Nephron progenitor cell (in vitro differentiated cells): ENCODE measurements around the gene SMPD3.

ENCODE experiments used
- DNase-seq: peaks from one replicate; pipeline ENCODE4 v3.0.0; 2021
- H3K27ac Mint-ChIP-seq: 2 replicates; pipeline ENCODE4 v1.8.0; 2021; ENCODE audit warnings: mild to moderate bottlenecking, moderate library complexity, mixed read lengths
- H3K27me3 Mint-ChIP-seq: 2 replicates; pipeline ENCODE4 v1.8.0; 2021; ENCODE audit warnings: mild to moderate bottlenecking, low read depth, mixed read lengths; ENCODE audit not compliant: poor library complexity
- H3K36me3 Mint-ChIP-seq: 2 replicates; pipeline ENCODE4 v1.8.0; 2021; ENCODE audit warnings: low read depth, mixed read lengths
- H3K4me1 Mint-ChIP-seq: 2 replicates; pipeline ENCODE4 v1.8.0; 2021; ENCODE audit warnings: mixed read lengths
- H3K4me3 Mint-ChIP-seq: 2 replicates; pipeline ENCODE4 v1.8.0; 2021; ENCODE audit warnings: mild to moderate bottlenecking, moderate library complexity, mixed read lengths
- H3K9me3 Mint-ChIP-seq: 2 replicates; pipeline ENCODE4 v1.8.0; 2021; ENCODE audit warnings: mild to moderate bottlenecking, moderate library complexity, mixed read lengths
- TF ChIP-seq, protein P1 (sequence below): fragments of 200-600 bp; sonication (generic); IDR thresholded peaks from 2 replicates; pipeline ENCODE4 v1.5.0; 2021; ENCODE audit warnings: antibody characterized with exemption

Gene SMPD3

GRCh38 chr16:68400083-68400923 is 48.0 kb downstream of the SMPD3 start:
- TF ChIP-seq, protein P1, sequence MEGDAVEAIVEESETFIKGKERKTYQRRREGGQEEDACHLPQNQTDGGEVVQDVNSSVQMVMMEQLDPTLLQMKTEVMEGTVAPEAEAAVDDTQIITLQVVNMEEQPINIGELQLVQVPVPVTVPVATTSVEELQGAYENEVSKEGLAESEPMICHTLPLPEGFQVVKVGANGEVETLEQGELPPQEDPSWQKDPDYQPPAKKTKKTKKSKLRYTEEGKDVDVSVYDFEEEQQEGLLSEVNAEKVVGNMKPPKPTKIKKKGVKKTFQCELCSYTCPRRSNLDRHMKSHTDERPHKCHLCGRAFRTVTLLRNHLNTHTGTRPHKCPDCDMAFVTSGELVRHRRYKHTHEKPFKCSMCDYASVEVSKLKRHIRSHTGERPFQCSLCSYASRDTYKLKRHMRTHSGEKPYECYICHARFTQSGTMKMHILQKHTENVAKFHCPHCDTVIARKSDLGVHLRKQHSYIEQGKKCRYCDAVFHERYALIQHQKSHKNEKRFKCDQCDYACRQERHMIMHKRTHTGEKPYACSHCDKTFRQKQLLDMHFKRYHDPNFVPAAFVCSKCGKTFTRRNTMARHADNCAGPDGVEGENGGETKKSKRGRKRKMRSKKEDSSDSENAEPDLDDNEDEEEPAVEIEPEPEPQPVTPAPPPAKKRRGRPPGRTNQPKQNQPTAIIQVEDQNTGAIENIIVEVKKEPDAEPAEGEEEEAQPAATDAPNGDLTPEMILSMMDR, result no peak
- Mint-ChIP-seq H3K4me3 (no peak overlapping the region), H3K4me1 (peaks cover 29% of the 10 kb centered on the region), H3K27me3 (no peaks in the 10 kb centered on the region), H3K27ac (no peak overlapping the region), H3K36me3 (no peaks in the 10 kb centered on the region), H3K9me3 (no peaks in the 10 kb centered on the region)
- DNase-seq, result no peak

DNA sequence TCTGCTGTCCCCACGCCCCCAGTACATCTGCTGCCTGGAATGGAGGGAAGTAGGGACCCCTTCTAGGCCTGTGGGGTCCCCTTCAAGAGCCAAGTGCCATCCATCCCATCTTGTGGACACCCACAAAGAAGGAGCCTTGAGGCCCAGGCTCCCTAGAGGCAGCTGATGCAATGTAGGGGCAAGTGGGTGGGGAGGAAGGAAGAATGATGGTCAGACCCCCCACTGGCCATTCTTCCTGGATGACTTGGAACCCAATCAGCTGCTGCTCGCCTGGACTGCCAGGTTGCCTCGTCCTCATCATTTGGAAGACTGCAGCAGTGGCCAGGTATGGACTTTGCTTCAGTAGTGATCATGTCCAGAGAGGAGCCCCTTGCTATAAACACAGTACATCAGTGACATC is 48.9 kb downstream of the SMPD3 start:
- H3K4me1 Mint-ChIP-seq, result peaks cover 36% of the 10 kb centered on the region
- TF ChIP-seq, protein P1, result no peak
- DNase-seq, result no peak

DNA sequence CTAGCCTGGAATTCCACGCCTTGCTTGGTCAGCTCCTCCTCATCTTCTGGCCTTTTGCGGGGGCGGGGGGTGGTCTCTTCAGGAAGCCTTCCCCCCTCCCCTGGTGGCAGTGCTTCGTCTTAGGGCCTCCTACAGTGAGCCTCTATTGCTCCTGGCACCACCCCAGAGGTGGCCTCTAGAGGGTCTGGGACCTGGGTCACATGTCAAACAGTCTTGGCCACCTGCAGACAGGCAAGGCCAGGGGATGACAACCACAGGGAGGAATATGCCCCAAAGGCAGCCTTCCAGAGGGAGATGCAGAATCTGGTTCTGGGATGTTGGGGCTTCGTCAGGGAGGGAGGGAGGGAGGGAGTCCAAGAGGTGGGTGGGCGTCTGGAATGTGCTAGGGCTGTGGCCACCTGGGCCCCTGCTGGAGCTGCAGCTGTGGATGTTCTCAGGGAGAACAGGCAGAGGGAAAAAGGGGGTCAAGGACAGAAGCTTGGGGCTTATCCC is 50.6 kb downstream of the SMPD3 start:
- Mint-ChIP-seq H3K9me3 (no peaks in the 10 kb centered on the region), H3K27ac (no peak overlapping the region), H3K4me1 (peaks cover 36% of the 10 kb centered on the region), H3K4me3 (no peak overlapping the region), H3K36me3 (no peaks in the 10 kb centered on the region), H3K27me3 (peaks cover 5% of the 10 kb centered on the region)
- DNase-seq, result no peak
- TF ChIP-seq, protein P1, result no peak

More for the DNA sequence above, 48.9 kb downstream of the SMPD3 start:
- no peaks in the 10 kb centered on the region for H3K36me3 Mint-ChIP-seq
- no peak overlapping the region for H3K4me3 Mint-ChIP-seq
- H3K27ac Mint-ChIP-seq, result no peak overlapping the region
- H3K9me3 Mint-ChIP-seq, result no peaks in the 10 kb centered on the region
- H3K27me3 Mint-ChIP-seq, result no peaks in the 10 kb centered on the region

DNA sequence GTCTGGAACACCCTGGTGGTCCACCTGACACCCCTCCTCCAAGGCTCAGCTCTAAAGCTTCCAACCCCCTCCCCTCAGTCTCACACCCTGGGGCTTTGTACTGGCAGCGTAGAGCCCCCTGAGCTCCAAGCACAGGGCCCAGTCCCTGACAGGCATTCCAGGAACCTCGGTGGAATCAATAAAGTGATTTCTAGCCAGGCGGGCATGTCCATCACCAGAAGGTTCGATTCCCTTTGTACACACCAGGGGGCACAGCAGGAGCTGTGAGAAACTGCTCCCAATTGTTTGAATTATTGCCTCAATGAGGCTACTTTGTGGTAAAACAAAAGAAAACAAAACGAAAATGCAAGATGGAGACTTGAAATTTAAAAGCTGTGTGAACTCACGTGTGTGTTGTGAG is 51.8 kb downstream of the SMPD3 start:
- Mint-ChIP-seq H3K27me3 (peaks cover 5% of the 10 kb centered on the region), H3K9me3 (no peaks in the 10 kb centered on the region), H3K4me3 (no peak overlapping the region), H3K27ac (no peak overlapping the region), H3K36me3 (no peaks in the 10 kb centered on the region), H3K4me1 (peaks cover 29% of the 10 kb centered on the region)
- DNase-seq, result peak; percentile 41
- TF ChIP-seq, protein P1, result peak; percentile 58

- DNase-seq, result no peak
- Mint-ChIP-seq H3K4me3 (no peak overlapping the region), H3K9me3 (no peaks in the 10 kb centered on the region), H3K4me1 (peaks cover 29% of the 10 kb centered on the region), H3K27ac (no peak overlapping the region), H3K27me3 (peaks cover 5% of the 10 kb centered on the region), H3K36me3 (no peaks in the 10 kb centered on the region)
- TF ChIP-seq, protein P1, result no peak
These were observed 52.5 kb downstream of the SMPD3 start for GRCh38 chr16:68395815-68396214.
